Effector memory CD8-positive, alpha-beta T cell (primary cell): Measurements from ENCODE around the gene FTO.

Experiments
- ATAC-seq: fragments of 150-1000 bp; cut with Tn5 transposase; replicated peaks from 2 replicates; pipeline ENCODE4 v1.10.0; 2021; ENCODE audit warnings: mild to moderate bottlenecking, moderate library complexity
- DNase-seq, 3 experiments: peaks; one replicate each; pipeline ENCODE4 v3.0.0; 2021
- H3K27ac Mint-ChIP-seq, 2 donors: one replicate each; pipeline ENCODE4 v1.8.0; 2022; ENCODE audit warnings: mild to moderate bottlenecking in 2 of 2, mixed read lengths in 2 of 2, moderate library complexity in 2 of 2
- H3K27me3 Mint-ChIP-seq, 2 donors: one replicate each; pipeline ENCODE4 v1.8.0; 2022; ENCODE audit warnings: mixed read lengths in 2 of 2
- H3K36me3 Mint-ChIP-seq: one replicate; pipeline ENCODE4 v1.8.0; 2022; ENCODE audit warnings: mild to moderate bottlenecking, moderate library complexity, mixed read lengths; ENCODE audit not compliant: insufficient read depth
- H3K4me1 Mint-ChIP-seq, 2 donors: one replicate each; pipeline ENCODE4 v1.8.0; 2022; ENCODE audit warnings: low read depth in 2 of 2, mixed read lengths in 2 of 2
- H3K4me3 Mint-ChIP-seq, 2 donors: one replicate each; pipeline ENCODE4 v1.8.0; 2022; ENCODE audit warnings: mild to moderate bottlenecking in 2 of 2, mixed read lengths in 2 of 2, moderate library complexity in 2 of 2
- H3K9me3 Mint-ChIP-seq, 2 donors: one replicate each; pipeline ENCODE4 v1.8.0; 2022; ENCODE audit warnings: mixed read lengths in 2 of 2

Gene FTO

GRCh38 chr16:54143934-54144571 is 440.1 kb downstream of the FTO start:
- Mint-ChIP-seq H3K4me3 (no peak overlapping the region), H3K36me3 (no peaks in the 10 kb centered on the region), H3K27ac (no peak overlapping the region), H3K27me3 (peaks cover 23 to 40% of the 10 kb centered on the region in 2 donors), H3K4me1 (peaks cover 0 to 4% of the 10 kb centered on the region in 2 donors), H3K9me3 (no peaks in the 10 kb centered on the region)
- no peak for DNase-seq
- no peak for ATAC-seq

- no peak overlapping the region for H3K27ac Mint-ChIP-seq
- no peaks in the 10 kb centered on the region for H3K9me3 Mint-ChIP-seq
- H3K36me3 Mint-ChIP-seq, result no peaks in the 10 kb centered on the region
- DNase-seq, result no peak
- peaks cover 0 to 4% of the 10 kb centered on the region in 2 donors for H3K4me1 Mint-ChIP-seq
- no peak overlapping the region for H3K4me3 Mint-ChIP-seq
- no peak for ATAC-seq
- peaks cover 23 to 40% of the 10 kb centered on the region in 2 donors for H3K27me3 Mint-ChIP-seq
Measured at GRCh38 chr16:54144572-54144947, 440.6 kb downstream of the FTO start.

GRCh38 chr16:54145881-54146280 is 441.9 kb downstream of the FTO start:
- Mint-ChIP-seq H3K9me3 (no peaks in the 10 kb centered on the region), H3K27ac (no peak overlapping the region), H3K4me1 (peaks cover 0 to 4% of the 10 kb centered on the region in 2 donors), H3K4me3 (no peak overlapping the region), H3K36me3 (no peaks in the 10 kb centered on the region), H3K27me3 (peaks cover 33 to 51% of the 10 kb centered on the region in 2 donors)
- DNase-seq, result no peak
- ATAC-seq, result no peak

GRCh38 chr16:54148974-54149373 is 445.0 kb downstream of the FTO start:
- Mint-ChIP-seq H3K27ac (no peak overlapping the region), H3K36me3 (no peaks in the 10 kb centered on the region), H3K27me3 (peaks cover 26 to 35% of the 10 kb centered on the region in 2 donors), H3K9me3 (no peaks in the 10 kb centered on the region), H3K4me3 (no peak overlapping the region), H3K4me1 (no peaks in the 10 kb centered on the region)
- DNase-seq, result no peak
- ATAC-seq, result no peak

- DNase-seq (no peak), ATAC-seq (no peak)
- H3K9me3 Mint-ChIP-seq, result peaks cover 0 to 10% of the 10 kb centered on the region in 2 donors
- H3K36me3 Mint-ChIP-seq, result no peaks in the 10 kb centered on the region
- H3K27me3 Mint-ChIP-seq, result peaks cover 40 to 41% of the 10 kb centered on the region in 2 donors
- H3K4me1 Mint-ChIP-seq, result no peaks in the 10 kb centered on the region
- no peak overlapping the region for H3K27ac Mint-ChIP-seq
- no peak overlapping the region for H3K4me3 Mint-ChIP-seq
Measured at GRCh38 chr16:54150861-54151260, 446.9 kb downstream of the FTO start.

GRCh38 chr16:54152362-54153239 is 448.6 kb downstream of the FTO start:
- Mint-ChIP-seq H3K9me3 (peaks cover 2 to 14% of the 10 kb centered on the region in 2 donors), H3K4me1 (no peaks in the 10 kb centered on the region), H3K27ac (no peak overlapping the region), H3K4me3 (no peak overlapping the region), H3K27me3 (peaks cover 33 to 44% of the 10 kb centered on the region in 2 donors), H3K36me3 (no peaks in the 10 kb centered on the region)
- no peak for ATAC-seq
- DNase-seq, result no peak

- H3K27ac Mint-ChIP-seq, result no peak overlapping the region
- no peaks in the 10 kb centered on the region for H3K4me1 Mint-ChIP-seq
- no peak for DNase-seq
- H3K9me3 Mint-ChIP-seq, result peaks cover 2 to 14% of the 10 kb centered on the region in 2 donors
- H3K27me3 Mint-ChIP-seq, result peaks cover 31 to 44% of the 10 kb centered on the region in 2 donors
- H3K4me3 Mint-ChIP-seq, result no peak overlapping the region
- H3K36me3 Mint-ChIP-seq, result no peaks in the 10 kb centered on the region
- no peak for ATAC-seq
Measured at GRCh38 chr16:54153240-54153934, 449.4 kb downstream of the FTO start.

- Mint-ChIP-seq H3K4me1 (no peaks in the 10 kb centered on the region), H3K4me3 (no peak overlapping the region)
Measured at GRCh38 chr16:54156349-54156748, 452.4 kb downstream of the FTO start.

GRCh38 chr16:54158986-54159385 is 455.0 kb downstream of the FTO start:
- H3K9me3 Mint-ChIP-seq, result peaks cover 6 to 14% of the 10 kb centered on the region in 2 donors
- DNase-seq (no peak), ATAC-seq (no peak)
- no peaks in the 10 kb centered on the region for H3K4me1 Mint-ChIP-seq
- peaks cover 7 to 32% of the 10 kb centered on the region in 2 donors for H3K27me3 Mint-ChIP-seq
- no peaks in the 10 kb centered on the region for H3K36me3 Mint-ChIP-seq
- no peak overlapping the region for H3K27ac Mint-ChIP-seq
- no peak overlapping the region for H3K4me3 Mint-ChIP-seq

More at GRCh38 chr16:54156349-54156748, 452.4 kb downstream of the FTO start:
- Mint-ChIP-seq H3K27me3 (peaks cover 15 to 28% of the 10 kb centered on the region in 2 donors), H3K9me3 (peaks cover 6 to 14% of the 10 kb centered on the region in 2 donors), H3K27ac (no peak overlapping the region), H3K36me3 (no peaks in the 10 kb centered on the region)
- no peak for DNase-seq
- ATAC-seq, result no peak

GRCh38 chr16:54159490-54160080 is 455.6 kb downstream of the FTO start:
- Mint-ChIP-seq H3K4me1 (no peaks in the 10 kb centered on the region), H3K36me3 (no peaks in the 10 kb centered on the region), H3K27me3 (peaks cover 7 to 33% of the 10 kb centered on the region in 2 donors), H3K27ac (no peak overlapping the region), H3K4me3 (no peak overlapping the region), H3K9me3 (peaks cover 6 to 14% of the 10 kb centered on the region in 2 donors)
- ATAC-seq (no peak), DNase-seq (no peak)

GRCh38 chr16:54160252-54160860 is 456.4 kb downstream of the FTO start:
- peaks cover 6 to 9% of the 10 kb centered on the region in 2 donors for H3K9me3 Mint-ChIP-seq
- ATAC-seq, result no peak

GRCh38 chr16:54160939-54161897 is 457.3 kb downstream of the FTO start:
- peaks cover 0 to 6% of the 10 kb centered on the region in 2 donors for H3K9me3 Mint-ChIP-seq
- H3K27me3 Mint-ChIP-seq, result peaks cover 0 to 30% of the 10 kb centered on the region in 2 donors
- H3K27ac Mint-ChIP-seq, result no peak overlapping the region
- H3K4me3 Mint-ChIP-seq, result no peak overlapping the region
- no peaks in the 10 kb centered on the region for H3K4me1 Mint-ChIP-seq
- ATAC-seq (no peak), DNase-seq (no peak)
- no peaks in the 10 kb centered on the region for H3K36me3 Mint-ChIP-seq

More at GRCh38 chr16:54160252-54160860, 456.4 kb downstream of the FTO start:
- no peak for DNase-seq
- Mint-ChIP-seq H3K27me3 (peaks cover 1 to 33% of the 10 kb centered on the region in 2 donors), H3K4me1 (no peaks in the 10 kb centered on the region), H3K27ac (no peak overlapping the region), H3K4me3 (no peak overlapping the region), H3K36me3 (no peaks in the 10 kb centered on the region)
